ENCODE measurements around the gene MACROD2.

MACROD2 gene

GRCh38 chr20:15220778-15221565 lies 1225.7 kb downstream of the MACROD2 start:
- DNase-seq (ENCODE audit: low spot score): no peak

GRCh38 chr20:15222502-15223330 lies 1227.4 kb downstream of the MACROD2 start:
- DNase-seq (ENCODE audit: low spot score): no peak

- no peak for DNase-seq (ENCODE audit: low spot score)
These were observed 1228.9 kb downstream of the MACROD2 start for GRCh38 chr20:15224199-15224598.

- DNase-seq (ENCODE audit: low spot score): no peak
These were observed 1231.8 kb downstream of the MACROD2 start for GRCh38 chr20:15227102-15227501.

- no peak for DNase-seq (ENCODE audit: low spot score)
These were observed 1236.9 kb downstream of the MACROD2 start for GRCh38 chr20:15232243-15232642.

GRCh38 chr20:15235471-15236198 lies 1240.3 kb downstream of the MACROD2 start:
- no peak for DNase-seq (ENCODE audit: low spot score)

- peak; percentile 59 for DNase-seq (ENCODE audit: low spot score)
These were observed 1241.5 kb downstream of the MACROD2 start for GRCh38 chr20:15236812-15237211.

GRCh38 chr20:15239542-15240206 lies 1244.4 kb downstream of the MACROD2 start:
- no peak for DNase-seq (ENCODE audit: low spot score)

- no peak for DNase-seq (ENCODE audit: low spot score)
These were observed 1245.5 kb downstream of the MACROD2 start for GRCh38 chr20:15240801-15241200.

GRCh38 chr20:15241681-15242080 lies 1246.4 kb downstream of the MACROD2 start:
- DNase-seq (ENCODE audit: low spot score): no peak

GRCh38 chr20:15242773-15243172 lies 1247.5 kb downstream of the MACROD2 start:
- no peak for DNase-seq (ENCODE audit: low spot score)

- DNase-seq (ENCODE audit: low spot score): no peak
These were observed 1250.6 kb downstream of the MACROD2 start for GRCh38 chr20:15245896-15246295.

- DNase-seq (ENCODE audit: low spot score): no peak
These were observed 1253.5 kb downstream of the MACROD2 start for GRCh38 chr20:15248618-15249395.

GRCh38 chr20:15251171-15251570 lies 1255.9 kb downstream of the MACROD2 start:
- no peak for DNase-seq (ENCODE audit: low spot score)

- DNase-seq (ENCODE audit: low spot score): no peak
These were observed 1257.0 kb downstream of the MACROD2 start for GRCh38 chr20:15252304-15252703.

GRCh38 chr20:15253431-15253830 lies 1258.1 kb downstream of the MACROD2 start:
- no peak for DNase-seq (ENCODE audit: low spot score)

- DNase-seq (ENCODE audit: low spot score): no peak
These were observed 1261.6 kb downstream of the MACROD2 start for GRCh38 chr20:15256676-15257568.

- no peak for DNase-seq (ENCODE audit: low spot score)
These were observed 1262.2 kb downstream of the MACROD2 start for GRCh38 chr20:15257569-15257870.

- DNase-seq (ENCODE audit: low spot score): no peak
These were observed 1270.4 kb downstream of the MACROD2 start for GRCh38 chr20:15265581-15266309.

GRCh38 chr20:15267935-15268334 lies 1272.6 kb downstream of the MACROD2 start:
- no peak for DNase-seq (ENCODE audit: low spot score)
